ENCODE data around the gene OR5K2. TPM values are rescaled to one million over a fixed set of nuclear protein-coding genes. Genes with fewer than 3 reads are reported as not detected.

Gene OR5K2
- polyA plus RNA-seq, 1 of the 3 experiments (the other 2 are of a cell fraction): not detected

DNA sequence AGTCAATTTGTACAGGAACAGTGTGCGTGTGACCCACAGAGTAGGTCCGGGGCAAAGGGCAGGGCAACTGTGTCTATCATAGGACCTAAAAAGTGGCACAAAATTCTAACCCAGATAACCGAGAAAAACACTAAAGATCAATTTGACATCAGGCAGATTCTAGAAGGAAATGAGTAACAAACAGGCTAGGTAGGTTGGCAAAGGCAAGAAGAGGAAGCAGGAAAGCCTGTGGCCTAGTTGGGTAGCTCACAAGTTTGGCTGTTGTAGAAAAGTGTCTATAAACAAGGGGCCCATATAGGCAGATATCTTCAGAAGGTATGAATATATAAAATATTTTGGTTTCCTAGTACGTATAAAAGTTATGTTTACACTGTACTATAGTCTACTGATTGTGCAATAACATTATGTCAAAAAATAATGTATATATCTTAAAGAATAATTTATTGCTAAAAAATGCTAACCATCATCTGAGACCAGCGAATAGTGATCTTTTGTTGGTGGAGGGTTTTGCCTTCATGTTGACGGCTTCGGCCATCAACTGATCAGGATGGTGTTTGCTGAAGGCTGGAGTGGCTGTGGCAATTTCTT lies 47.8 kb upstream of the OR5K2 start:
- Histone ChIP-seq H2AFZ (ENCODE audit: low read depth) (no peak overlapping the region), H3K4me3 (ENCODE audit: low read depth in 2 of 2, low read length in 1 of 2) (no peak overlapping the region), H3K27me3 (ENCODE audit: insufficient read depth) (no peaks in the 10 kb centered on the region; the same call in 1 of the 2 replicates), H3K4me1 (ENCODE audit: control insufficient read depth in 1 of 2, insufficient read depth in 2 of 2, low read depth in 1 of 2, low read length in 1 of 2) (no peaks in the 10 kb centered on the region), H3K36me3 (replicated peaks in 1 of 2; ENCODE audit: control insufficient read depth in 1 of 2, insufficient read depth in 2 of 2, low read length in 1 of 2) (no peaks in the 10 kb centered on the region), H3K9ac (no peak overlapping the region), H3K4me2 (no peak overlapping the region), H3F3A (replicated peaks; ENCODE audit: insufficient read depth) (no peaks in the 10 kb centered on the region), H3K79me2 (ENCODE audit: insufficient read depth) (no peaks in the 10 kb centered on the region), H4K20me1 (ENCODE audit: insufficient read depth) (no peaks in the 10 kb centered on the region), H3K27ac (ENCODE audit: low read depth in 2 of 2, low read length in 1 of 2) (no peak overlapping the region), H3K9me2 (no peaks in the 10 kb centered on the region), H3K9me3 (no peaks in the 10 kb centered on the region)
- POLR2A ChIA-PET: no interaction called here
- DNase-seq: no peak
- WGBS (ENCODE audit: low lambda C conversion rate): 31% methylated on average over 7 of the region's 7 CpGs
- CTCF ChIA-PET: no interaction called here
- TF ChIP-seq CHD2 (IDR thresholded peaks at IDR 0.05; ENCODE audit: low read length, partially characterized antibody): no peak
- TF ChIP-seq PBX3 (IDR thresholded peaks at IDR 0.05): no peak
- no peak for TF ChIP-seq RFX5 (IDR thresholded peaks at IDR 0.05; ENCODE audit: low read length)
- TF ChIP-seq MEF2A (IDR thresholded peaks at IDR 0.05; ENCODE audit: borderline replicate concordance, low read depth): no peak
- TF ChIP-seq ELF1 (IDR thresholded peaks at IDR 0.05): no peak
- TF ChIP-seq SIN3A (IDR thresholded peaks at IDR 0.05; ENCODE audit: borderline replicate concordance, low read depth, low read length): no peak
- no peak for TF ChIP-seq FOXJ3 (CRISPR knock-in tag; IDR thresholded peaks at IDR 0.05)
- no peak for TF ChIP-seq NRF1 (IDR thresholded peaks at IDR 0.05; ENCODE audit: low read depth, low read length)
- no peak for TF ChIP-seq CTCF (IDR thresholded peaks at IDR 0.05)
- TF ChIP-seq NFIC (IDR thresholded peaks at IDR 0.05; ENCODE audit: borderline replicate concordance): no peak
- TF ChIP-seq TEAD4 (IDR thresholded peaks at IDR 0.05; ENCODE audit: borderline replicate concordance, insufficient read depth): no peak
- TF ChIP-seq TAF1 (IDR thresholded peaks at IDR 0.05; ENCODE audit: borderline replicate concordance, low read depth, low read length): no peak

GRCh38 chr3:98450372-98450771 lies 47.1 kb upstream of the OR5K2 start:
- H3K79me2 ChIP-seq (ENCODE audit: insufficient read depth): no peaks in the 10 kb centered on the region
- H4K20me1 ChIP-seq (ENCODE audit: insufficient read depth): no peaks in the 10 kb centered on the region
- H3K4me3 ChIP-seq (ENCODE audit: low read depth in 2 of 2, low read length in 1 of 2): no peak overlapping the region
- no peaks in the 10 kb centered on the region for H3K9me3 ChIP-seq
- CTCF ChIA-PET: no interaction called here
- H3K4me2 ChIP-seq: no peak overlapping the region
- no peaks in the 10 kb centered on the region; the same call in 1 of the 2 replicates for H3K27me3 ChIP-seq (ENCODE audit: insufficient read depth)
- POLR2A ChIA-PET: no interaction called here
- no peak overlapping the region for H3K27ac ChIP-seq (ENCODE audit: low read depth in 2 of 2, low read length in 1 of 2)
- WGBS (ENCODE audit: low lambda C conversion rate): 4% methylated on average over 4 of the region's 4 CpGs
- TF ChIP-seq NRF1 (IDR thresholded peaks at IDR 0.05; ENCODE audit: low read depth, low read length): no peak
- no peak for TF ChIP-seq REST (IDR thresholded peaks at IDR 0.05; ENCODE audit: low read depth, low read length)
- no peak for TF ChIP-seq NFIC (IDR thresholded peaks at IDR 0.05; ENCODE audit: borderline replicate concordance)
- TF ChIP-seq JUND (IDR thresholded peaks at IDR 0.05): no peak
- TF ChIP-seq RAD21 (IDR thresholded peaks at IDR 0.05; ENCODE audit: low read length): no peak
- no peak for TF ChIP-seq RFX5 (IDR thresholded peaks at IDR 0.05; ENCODE audit: low read length)
- TF ChIP-seq FOXM1 (IDR thresholded peaks at IDR 0.05; ENCODE audit: low read depth): no peak
- no peak for TF ChIP-seq IRF3 (IDR thresholded peaks at IDR 0.05; ENCODE audit: low read depth, low read length)
- TF ChIP-seq SMC3 (IDR thresholded peaks at IDR 0.05; ENCODE audit: low read depth, low read length): no peak
- no peak for TF ChIP-seq TEAD4 (IDR thresholded peaks at IDR 0.05; ENCODE audit: borderline replicate concordance, insufficient read depth)
- TF ChIP-seq CHD2 (IDR thresholded peaks at IDR 0.05; ENCODE audit: low read length, partially characterized antibody): no peak
- H3F3A ChIP-seq (replicated peaks; ENCODE audit: insufficient read depth): no peaks in the 10 kb centered on the region
- no peaks in the 10 kb centered on the region for H3K9me2 ChIP-seq
- no peaks in the 10 kb centered on the region for H3K36me3 ChIP-seq (replicated peaks in 1 of 2; ENCODE audit: control insufficient read depth in 1 of 2, insufficient read depth in 2 of 2, low read length in 1 of 2)
- no peak overlapping the region for H2AFZ ChIP-seq (ENCODE audit: low read depth)
- H3K4me1 ChIP-seq (ENCODE audit: control insufficient read depth in 1 of 2, insufficient read depth in 2 of 2, low read depth in 1 of 2, low read length in 1 of 2): no peaks in the 10 kb centered on the region
- DNase-seq: no peak
- no peak overlapping the region for H3K9ac ChIP-seq

Data from SK-N-SH (cell line).